Mucosa of stomach (tissue), 1 donor: ENCODE results near the gene HEXB.
A peak's percentile ranks its signal among the peaks of the same experiment; 100 is the strongest.

Experiments
- H3K27me3 ChIP-seq: one replicate; pipeline ENCODE4 v1.7.0; 2013; ENCODE audit warnings: mild to moderate bottlenecking, low read length; ENCODE audit not compliant: control insufficient read depth, insufficient read depth
- H3K36me3 ChIP-seq: one replicate; pipeline ENCODE4 v1.7.0; 2013; ENCODE audit warnings: low read length; ENCODE audit not compliant: control insufficient read depth, insufficient read depth
- H3K4me1 ChIP-seq: one replicate; pipeline ENCODE4 v1.7.0; 2013; ENCODE audit warnings: mild to moderate bottlenecking, low read length; ENCODE audit not compliant: control insufficient read depth, insufficient read depth
- H3K4me3 ChIP-seq: one replicate; pipeline ENCODE4 v1.7.0; 2013; ENCODE audit warnings: low read length
- H3K9ac ChIP-seq: one replicate; pipeline ENCODE4 v1.7.0; 2013; ENCODE audit warnings: mild to moderate bottlenecking, low read length, moderate library complexity
- H3K9me3 ChIP-seq: one replicate; pipeline ENCODE4 v1.7.0; 2013; ENCODE audit warnings: mild to moderate bottlenecking, low read length, moderate library complexity; ENCODE audit not compliant: control insufficient read depth
- donor health status: Pancreatic carcinoma.

The HEXB gene

GRCh38 chr5:74643111-74643562, 41.9 kb upstream of the HEXB start:
- H3K4me1 ChIP-seq, result peaks cover 5% of the 10 kb centered on the region

DNA sequence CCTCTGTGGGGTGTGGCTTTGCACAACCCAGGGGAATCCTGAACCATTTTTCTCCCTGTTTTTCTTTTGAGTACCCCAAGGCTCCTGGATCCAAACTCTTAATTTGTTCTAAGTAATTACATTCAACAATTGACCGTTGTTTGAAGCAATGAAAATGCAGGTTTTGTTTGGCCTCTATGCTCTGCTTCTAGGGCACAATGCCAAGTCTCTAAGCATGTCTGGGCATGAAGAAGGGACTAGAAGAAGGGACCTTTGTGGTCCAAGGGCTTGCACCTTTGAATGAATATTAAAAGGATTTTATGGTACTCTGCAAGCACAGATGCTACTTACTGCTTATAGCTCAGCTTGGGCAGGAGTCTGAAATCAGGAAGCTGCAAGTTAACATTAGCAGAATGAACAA, 37.9 kb upstream of the HEXB start:
- H3K4me1 ChIP-seq, result peaks cover 24% of the 10 kb centered on the region
- no peaks in the 10 kb centered on the region for H3K9me3 ChIP-seq
- no peak overlapping the region for H3K9ac ChIP-seq
- H3K4me3 ChIP-seq, result no peak overlapping the region
- no peaks in the 10 kb centered on the region for H3K27me3 ChIP-seq
- H3K36me3 ChIP-seq, result no peaks in the 10 kb centered on the region

More at GRCh38 chr5:74643111-74643562, 41.9 kb upstream of the HEXB start:
- H3K36me3 ChIP-seq, result no peaks in the 10 kb centered on the region
- H3K27me3 ChIP-seq, result no peaks in the 10 kb centered on the region
- H3K9me3 ChIP-seq, result no peaks in the 10 kb centered on the region
- no peak overlapping the region for H3K4me3 ChIP-seq
- H3K9ac ChIP-seq, result no peak overlapping the region

DNA sequence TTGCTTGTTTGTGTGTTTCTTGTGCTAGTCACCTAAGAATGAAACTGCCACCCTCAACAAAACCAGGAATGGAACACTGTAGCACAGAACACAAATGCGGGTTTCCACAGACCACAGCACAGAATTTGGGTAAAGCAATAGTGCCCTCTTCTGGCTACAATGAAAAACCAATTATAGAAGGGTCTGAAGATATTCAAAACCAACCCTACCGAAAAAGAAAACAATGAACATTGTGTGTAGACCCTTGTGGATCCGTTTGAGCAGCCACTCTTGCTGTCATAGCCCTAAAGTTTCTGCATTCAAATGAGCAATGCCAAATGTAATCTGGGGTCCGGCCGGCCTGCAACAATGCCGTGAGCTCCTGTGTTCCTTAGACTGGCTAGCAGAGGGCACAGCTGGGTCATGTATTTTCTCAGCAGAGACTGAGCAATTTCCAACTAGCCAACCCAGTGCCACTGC, 36.2 kb upstream of the HEXB start:
- Histone ChIP-seq H3K4me1 (peaks cover 29% of the 10 kb centered on the region), H3K9ac (peak overlapping the region; percentile 15), H3K9me3 (no peaks in the 10 kb centered on the region), H3K27me3 (no peaks in the 10 kb centered on the region), H3K36me3 (no peaks in the 10 kb centered on the region), H3K4me3 (peak overlapping the region; percentile 2)

- no peaks in the 10 kb centered on the region for H3K9me3 ChIP-seq
- H3K9ac ChIP-seq, result peak overlapping the region; percentile 15
- no peaks in the 10 kb centered on the region for H3K27me3 ChIP-seq
- no peak overlapping the region for H3K4me3 ChIP-seq
- H3K4me1 ChIP-seq, result peaks cover 29% of the 10 kb centered on the region
- H3K36me3 ChIP-seq, result no peaks in the 10 kb centered on the region
Measured at GRCh38 chr5:74649421-74649973, 35.5 kb upstream of the HEXB start.

DNA sequence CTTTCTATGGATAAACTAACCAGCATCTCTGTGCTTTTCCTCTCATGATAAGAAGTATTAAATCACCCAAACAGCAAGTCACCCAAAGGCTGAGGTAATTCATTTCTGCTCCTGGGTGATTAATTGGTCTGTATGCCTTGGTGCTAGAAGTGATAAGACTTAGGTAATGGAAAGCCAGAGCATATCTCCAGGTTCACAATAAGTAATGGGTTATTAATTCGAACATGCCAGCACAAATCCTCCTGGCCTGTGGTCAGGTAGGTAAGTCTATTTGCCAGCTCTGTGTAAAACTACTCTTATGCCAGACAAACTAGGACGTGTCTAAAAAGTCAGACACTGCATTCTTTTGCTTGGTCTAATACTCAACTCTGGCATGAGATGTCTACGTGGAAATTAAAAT, 33.3 kb upstream of the HEXB start:
- Histone ChIP-seq H3K36me3 (no peaks in the 10 kb centered on the region), H3K4me3 (no peak overlapping the region), H3K4me1 (peaks cover 29% of the 10 kb centered on the region), H3K9me3 (no peaks in the 10 kb centered on the region), H3K9ac (no peak overlapping the region), H3K27me3 (no peaks in the 10 kb centered on the region)

DNA sequence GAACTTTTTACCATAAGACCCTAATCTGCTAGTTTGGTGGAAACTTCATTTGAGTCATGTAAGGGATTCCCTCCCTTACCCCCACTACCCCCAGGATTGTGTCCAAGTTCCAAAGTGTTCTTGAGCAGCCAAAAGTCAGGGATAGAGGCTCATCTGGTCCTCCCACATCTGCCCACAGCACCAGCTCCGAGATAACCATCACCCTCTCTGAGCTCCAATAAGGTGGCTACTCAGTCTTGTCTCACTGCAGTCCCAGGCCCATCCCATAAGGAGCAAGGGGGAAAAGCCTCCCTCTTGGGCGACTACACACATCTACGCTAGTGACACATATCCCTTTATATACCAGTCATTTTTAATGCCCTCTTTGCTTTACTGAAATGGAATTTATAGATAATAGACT, 32.5 kb upstream of the HEXB start:
- Histone ChIP-seq H3K36me3 (no peaks in the 10 kb centered on the region), H3K9me3 (no peaks in the 10 kb centered on the region), H3K4me3 (no peak overlapping the region), H3K9ac (no peak overlapping the region), H3K4me1 (peaks cover 24% of the 10 kb centered on the region), H3K27me3 (no peaks in the 10 kb centered on the region)

- H3K9me3 ChIP-seq, result no peaks in the 10 kb centered on the region
- peaks cover 19% of the 10 kb centered on the region for H3K4me1 ChIP-seq
- no peak overlapping the region for H3K4me3 ChIP-seq
- H3K36me3 ChIP-seq, result no peaks in the 10 kb centered on the region
- H3K27me3 ChIP-seq, result no peaks in the 10 kb centered on the region
- no peak overlapping the region for H3K9ac ChIP-seq
Measured at GRCh38 chr5:74653991-74654390, 31.0 kb upstream of the HEXB start.

GRCh38 chr5:74655206-74655605, 29.8 kb upstream of the HEXB start:
- Histone ChIP-seq H3K9me3 (no peaks in the 10 kb centered on the region), H3K36me3 (no peaks in the 10 kb centered on the region), H3K9ac (no peak overlapping the region), H3K4me3 (no peak overlapping the region), H3K27me3 (no peaks in the 10 kb centered on the region), H3K4me1 (peaks cover 10% of the 10 kb centered on the region)

DNA sequence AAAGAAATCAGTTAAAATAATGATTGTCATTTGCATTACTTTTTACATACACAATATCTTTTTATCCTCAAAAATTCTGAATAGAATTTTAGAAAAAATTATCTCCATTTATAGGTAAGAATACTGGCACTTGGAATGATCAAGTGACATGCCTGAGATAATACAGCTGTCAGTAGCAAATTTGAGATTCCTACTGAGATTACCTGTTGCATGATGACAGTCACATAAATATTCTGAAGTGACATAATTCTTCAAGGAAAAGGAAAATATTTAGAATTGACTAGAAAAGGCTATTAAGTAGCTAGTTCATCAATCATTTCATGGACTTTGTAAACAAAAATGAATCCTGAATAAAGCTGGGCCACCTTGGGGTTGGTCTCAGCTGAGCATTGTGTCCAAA, 29.3 kb upstream of the HEXB start:
- Histone ChIP-seq H3K4me1 (peaks cover 5% of the 10 kb centered on the region), H3K9me3 (no peaks in the 10 kb centered on the region), H3K36me3 (no peaks in the 10 kb centered on the region), H3K9ac (no peak overlapping the region), H3K27me3 (no peaks in the 10 kb centered on the region), H3K4me3 (no peak overlapping the region)

- no peaks in the 10 kb centered on the region for H3K36me3 ChIP-seq
- H3K4me3 ChIP-seq, result no peak overlapping the region
- peaks cover 10% of the 10 kb centered on the region for H3K4me1 ChIP-seq
- no peaks in the 10 kb centered on the region for H3K27me3 ChIP-seq
- H3K9ac ChIP-seq, result no peak overlapping the region
- no peaks in the 10 kb centered on the region for H3K9me3 ChIP-seq
Measured at GRCh38 chr5:74657165-74657564, 27.9 kb upstream of the HEXB start.

- Histone ChIP-seq H3K4me3 (no peak overlapping the region), H3K36me3 (no peaks in the 10 kb centered on the region)
Measured at GRCh38 chr5:74659172-74659571, 25.9 kb upstream of the HEXB start.

GRCh38 chr5:74660140-74660539, 24.9 kb upstream of the HEXB start:
- Histone ChIP-seq H3K4me1 (peaks cover 5% of the 10 kb centered on the region), H3K4me3 (no peak overlapping the region), H3K9ac (no peak overlapping the region), H3K27me3 (no peaks in the 10 kb centered on the region), H3K36me3 (no peaks in the 10 kb centered on the region), H3K9me3 (no peaks in the 10 kb centered on the region)

More at GRCh38 chr5:74659172-74659571, 25.9 kb upstream of the HEXB start:
- H3K9me3 ChIP-seq, result no peaks in the 10 kb centered on the region
- H3K9ac ChIP-seq, result no peak overlapping the region
- peaks cover 5% of the 10 kb centered on the region for H3K4me1 ChIP-seq
- H3K27me3 ChIP-seq, result no peaks in the 10 kb centered on the region

DNA sequence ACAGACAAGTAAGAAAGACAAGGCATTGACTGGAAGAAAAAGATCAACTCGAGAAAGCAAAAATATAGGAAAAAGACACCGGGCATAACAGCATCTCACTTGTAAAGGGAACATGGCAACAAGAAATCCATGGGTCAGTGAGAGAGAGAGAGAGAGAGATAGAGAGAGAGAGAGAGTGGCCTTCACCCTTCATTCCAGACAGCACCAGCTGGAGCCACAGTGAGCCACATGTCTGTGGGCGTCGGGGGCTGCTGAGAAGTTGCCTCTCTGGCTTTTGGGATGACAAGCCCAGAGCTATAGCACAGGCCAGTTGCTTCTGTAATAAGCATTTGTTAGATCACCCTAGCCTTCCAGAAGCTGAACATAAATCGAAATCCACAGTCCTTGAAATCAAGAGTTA, 24.2 kb upstream of the HEXB start:
- H3K4me1 ChIP-seq, result peaks cover 5% of the 10 kb centered on the region
- no peak overlapping the region for H3K4me3 ChIP-seq
- no peaks in the 10 kb centered on the region for H3K36me3 ChIP-seq
- no peaks in the 10 kb centered on the region for H3K9me3 ChIP-seq
- no peaks in the 10 kb centered on the region for H3K27me3 ChIP-seq
- H3K9ac ChIP-seq, result no peak overlapping the region
